Renal cortex interstitium (tissue), 15 donors: ENCODE data around the gene SLC25A3. TPM values are rescaled to one million over a fixed set of nuclear protein-coding genes. Genes with fewer than 3 reads are reported as not detected.
"Not testable (repeated sequence)": the region's sequence is repeated elsewhere in the genome, so short reads cannot be mapped to it uniquely, and the experiment has no call there.

ENCODE experiments used
- DNase-seq, 11 donors: peaks; one replicate each; pipeline ENCODE4 v3.0.0-alpha.2; 2013; ENCODE audit warnings: low read depth in 9 of 11, low spot score in 4 of 11; ENCODE audit errors: extremely low read depth in 1 of 11
- long read RNA-seq, 16 experiments: transcript quantifications; one replicate each; lab custom pipeline, GENCODE V29; 2026
- polyA plus RNA-seq, 3 donors: library from polyadenylated mRNA; unstranded; fragments of 120-200 nt; gene quantifications; one replicate each; pipeline ENCODE4 v1.2.1, GENCODE V29; 2013; ENCODE audit not compliant: insufficient read length in 3 of 3

SLC25A3 gene
- 100 to 1,000 TPM; 575 to 775 (median 658) TPM for polyA plus RNA-seq
- long read RNA-seq, donor 1, full-length matches to known transcripts, result 177 of 241 reads
- long read RNA-seq, donor 1, partial matches to known transcripts, result 59 of 241 reads
- long read RNA-seq, donor 1, other reads (novel, unspliced or antisense), result 5 of 241 reads
- long read RNA-seq, donor 2, full-length matches to known transcripts, result 196 of 297 reads
- long read RNA-seq, donor 2, partial matches to known transcripts, result 93 of 297 reads
- long read RNA-seq, donor 2, other reads (novel, unspliced or antisense), result 8 of 297 reads
- long read RNA-seq, donor 3, full-length matches to known transcripts, result 280 of 405 reads
- long read RNA-seq, donor 3, partial matches to known transcripts, result 99 of 405 reads
- long read RNA-seq, donor 3, other reads (novel, unspliced or antisense), result 26 of 405 reads
- long read RNA-seq, donor 4, full-length matches to known transcripts, result 190 of 252 reads
- long read RNA-seq, donor 4, partial matches to known transcripts, result 46 of 252 reads
- long read RNA-seq, donor 4, other reads (novel, unspliced or antisense), result 16 of 252 reads
- long read RNA-seq, donor 5, result 0 reads
- long read RNA-seq, donor 6, full-length matches to known transcripts, result 199 of 340 reads
- long read RNA-seq, donor 6, partial matches to known transcripts, result 131 of 340 reads
- long read RNA-seq, donor 6, other reads (novel, unspliced or antisense), result 10 of 340 reads
- long read RNA-seq, donor 7, full-length matches to known transcripts, result 267 of 397 reads
- long read RNA-seq, donor 7, partial matches to known transcripts, result 103 of 397 reads
- long read RNA-seq, donor 7, other reads (novel, unspliced or antisense), result 27 of 397 reads
- long read RNA-seq, donor 8, full-length matches to known transcripts, result 344 of 538 reads
- long read RNA-seq, donor 8, partial matches to known transcripts, result 158 of 538 reads
- long read RNA-seq, donor 8, other reads (novel, unspliced or antisense), result 36 of 538 reads
- long read RNA-seq, donor 9, full-length matches to known transcripts, result 194 of 285 reads
- long read RNA-seq, donor 9, partial matches to known transcripts, result 67 of 285 reads
- long read RNA-seq, donor 9, other reads (novel, unspliced or antisense), result 24 of 285 reads
- long read RNA-seq, donor 10, full-length matches to known transcripts, result 211 of 353 reads
- long read RNA-seq, donor 10, partial matches to known transcripts, result 121 of 353 reads
- long read RNA-seq, donor 10, other reads (novel, unspliced or antisense), result 21 of 353 reads
- long read RNA-seq, donor 11, full-length matches to known transcripts, result 114 of 159 reads
- long read RNA-seq, donor 11, partial matches to known transcripts, result 37 of 159 reads
- long read RNA-seq, donor 11, other reads (novel, unspliced or antisense), result 8 of 159 reads
- long read RNA-seq, donor 12, transcript SLC25A3-217 (8 exons, 1,351 nt), result major isoform, 52 of 137 reads
- long read RNA-seq, donor 12, transcript SLC25A3-210 (3 exons, 722 nt), result minor isoform, 17 of 137 reads
- long read RNA-seq, donor 12, transcript SLC25A3-207 (2 exons, 1,018 nt), result minor isoform, 17 of 137 reads
- long read RNA-seq, donor 12, partial matches to known transcripts, result 48 of 137 reads
- long read RNA-seq, donor 12, other reads (novel, unspliced or antisense), result 0 of 137 reads
- long read RNA-seq, donor 13, result 0 reads
- long read RNA-seq, donor 14, full-length matches to known transcripts, result 182 of 261 reads
- long read RNA-seq, donor 14, partial matches to known transcripts, result 60 of 261 reads
- long read RNA-seq, donor 14, other reads (novel, unspliced or antisense), result 19 of 261 reads
- long read RNA-seq, donor 15, transcript SLC25A3-201 (7 exons, 1,909 nt), result minor isoform, 19 of 151 reads
- long read RNA-seq, donor 15, transcript SLC25A3-217 (8 exons, 1,351 nt), result major isoform, 73 of 151 reads
- long read RNA-seq, donor 15, transcript SLC25A3-207 (2 exons, 1,018 nt), result minor isoform, 9 of 151 reads
- long read RNA-seq, donor 15, partial matches to known transcripts, result 39 of 151 reads
- long read RNA-seq, donor 15, other reads (novel, unspliced or antisense), result 6 of 151 reads
- long read RNA-seq, donor 16, full-length matches to known transcripts, result 422 of 582 reads
- long read RNA-seq, donor 16, partial matches to known transcripts, result 120 of 582 reads
- long read RNA-seq, donor 16, other reads (novel, unspliced or antisense), result 40 of 582 reads

DNA sequence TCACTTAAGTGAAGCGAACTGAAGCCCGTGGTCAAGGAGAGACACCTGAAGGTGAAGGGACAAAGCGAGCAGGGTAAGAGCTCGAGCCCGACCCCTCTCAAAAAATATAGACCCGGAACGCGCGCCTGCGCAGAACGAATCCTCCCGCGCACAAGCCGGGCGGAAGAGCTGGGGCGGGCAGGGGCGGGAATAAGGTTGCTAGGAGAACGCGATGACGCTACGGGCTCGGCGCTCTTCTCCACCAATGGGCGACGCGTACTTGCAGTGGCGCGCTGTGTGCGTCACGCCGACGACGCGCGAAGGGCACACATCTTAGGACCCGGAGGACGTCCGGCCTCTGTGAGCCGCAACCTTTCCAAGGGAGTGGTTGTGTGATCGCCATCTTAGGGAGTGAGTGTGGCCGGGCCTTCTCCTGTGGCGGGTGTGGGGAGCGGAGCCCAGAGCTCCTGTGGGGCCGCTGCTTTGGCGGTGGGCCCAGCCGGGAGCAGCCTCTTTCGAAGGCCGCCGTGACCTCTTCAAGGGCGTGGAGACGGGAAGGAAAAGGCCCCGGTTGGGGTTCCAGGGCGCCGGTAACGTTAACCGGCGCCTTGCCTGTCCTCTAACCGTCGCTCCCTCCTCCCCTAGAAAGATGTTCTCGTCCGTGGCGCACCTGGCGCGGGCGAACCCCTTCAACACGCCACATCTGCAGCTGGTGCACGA is at the start of gene SLC25A3:
TSS of gene SLC25A3 (plus strand) at position 336 of the 699 bp plus-strand sequence. CDS start at position 629, 293 bp downstream.
- peak; percentile 91 to 97 (median 96) for DNase-seq

DNA sequence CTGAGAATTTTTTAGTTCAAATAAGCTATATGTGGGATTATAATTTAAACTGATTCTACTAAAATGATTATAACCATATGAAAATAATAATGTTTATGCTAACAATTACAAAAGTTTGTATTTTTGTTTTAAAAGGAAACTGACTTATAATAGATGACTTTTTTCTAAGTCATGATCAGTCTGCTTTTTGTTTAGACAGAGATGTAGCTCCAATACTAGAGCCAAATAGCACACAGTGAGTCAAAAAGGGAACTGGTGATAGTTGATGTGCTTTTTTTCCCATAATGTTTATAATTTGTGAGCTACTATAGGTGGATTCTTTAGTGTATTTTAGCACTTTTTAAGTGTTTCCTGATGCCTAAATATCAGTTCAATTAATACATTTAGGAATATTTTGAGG is 49.8 kb upstream of the SLC25A3 start:
- DNase-seq, result no peak

GRCh38 chr12:98544751-98545150 is 48.7 kb upstream of the SLC25A3 start:
- no peak for DNase-seq

DNA sequence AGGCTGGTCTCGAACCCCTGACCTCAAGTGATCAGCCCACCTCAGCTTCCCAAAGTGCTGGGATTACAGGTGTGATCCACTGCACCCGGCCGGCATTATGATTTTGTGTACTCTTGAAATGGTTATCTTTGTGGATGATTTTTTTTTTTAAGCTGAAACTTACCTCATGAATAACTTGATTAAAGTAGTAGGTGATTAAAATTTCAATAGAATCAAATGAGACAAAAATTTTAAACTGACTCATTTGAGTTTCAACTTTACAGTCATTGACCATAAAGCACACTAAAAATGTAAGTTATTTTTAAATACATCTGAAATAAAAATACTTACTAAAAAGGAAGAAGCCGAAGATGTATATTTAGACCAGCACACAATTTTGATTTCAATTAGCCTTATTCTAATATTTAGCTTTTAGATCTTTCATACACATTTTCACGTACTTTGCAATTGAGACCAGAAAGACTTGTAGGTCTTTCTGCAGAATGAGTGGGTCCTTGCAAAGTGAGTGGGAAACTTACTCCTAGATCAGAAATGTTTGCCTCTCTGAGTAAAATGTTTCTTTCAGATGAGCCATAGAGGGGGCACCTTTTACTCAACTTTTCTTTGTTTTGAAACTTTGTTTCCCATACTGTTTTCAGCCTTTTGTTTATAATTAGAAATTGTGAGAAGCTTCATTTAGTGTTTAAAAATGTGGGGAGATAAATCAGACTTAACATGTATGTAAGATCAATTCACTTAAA is 43.9 kb upstream of the SLC25A3 start:
- DNase-seq, result no peak

DNA sequence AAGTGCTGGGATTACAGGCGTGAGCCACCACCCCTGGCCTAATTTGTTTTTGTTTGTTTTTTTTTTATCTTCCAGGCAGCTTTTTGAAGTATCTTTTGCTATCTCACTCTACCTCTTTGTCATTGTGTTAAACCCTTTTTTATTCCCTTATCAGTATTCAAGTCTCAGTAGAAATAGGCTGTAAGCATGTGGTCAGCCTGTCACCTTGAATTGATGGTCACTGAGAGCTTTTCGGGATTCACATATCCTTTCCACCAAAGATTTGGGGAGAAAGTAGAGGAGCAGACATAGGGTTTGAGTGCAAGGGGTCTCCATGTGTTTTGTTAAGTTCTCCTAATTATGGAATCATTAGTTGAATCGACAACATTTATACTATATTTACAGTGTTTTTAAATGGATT is 41.7 kb upstream of the SLC25A3 start:
- no peak for DNase-seq

DNA sequence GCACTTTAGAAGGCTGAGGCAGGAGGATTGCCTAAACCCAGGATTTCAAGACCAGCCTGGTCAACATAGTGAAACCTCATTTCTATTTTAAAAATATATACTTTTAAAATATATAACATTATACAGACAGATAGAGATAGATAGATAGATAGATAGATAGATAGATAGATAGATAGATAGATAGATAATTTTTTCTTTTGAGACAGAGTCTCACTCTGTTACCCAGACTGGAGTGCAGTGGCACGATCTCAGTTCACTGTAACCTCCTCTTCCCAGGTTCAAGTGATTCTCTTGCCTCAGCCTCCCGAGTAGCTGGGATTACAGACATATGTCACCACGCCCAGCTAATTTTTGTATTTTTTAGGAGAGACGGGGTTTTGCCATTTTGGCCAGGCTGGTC is 35.4 kb upstream of the SLC25A3 start:
- DNase-seq, result not testable (repeated sequence)

GRCh38 chr12:98559666-98560065 is 33.8 kb upstream of the SLC25A3 start:
- no peak for DNase-seq

GRCh38 chr12:98561846-98562245 is 31.6 kb upstream of the SLC25A3 start:
- no peak for DNase-seq

- no peak for DNase-seq
These were observed 21.5 kb upstream of the SLC25A3 start for GRCh38 chr12:98572010-98572409.

DNA sequence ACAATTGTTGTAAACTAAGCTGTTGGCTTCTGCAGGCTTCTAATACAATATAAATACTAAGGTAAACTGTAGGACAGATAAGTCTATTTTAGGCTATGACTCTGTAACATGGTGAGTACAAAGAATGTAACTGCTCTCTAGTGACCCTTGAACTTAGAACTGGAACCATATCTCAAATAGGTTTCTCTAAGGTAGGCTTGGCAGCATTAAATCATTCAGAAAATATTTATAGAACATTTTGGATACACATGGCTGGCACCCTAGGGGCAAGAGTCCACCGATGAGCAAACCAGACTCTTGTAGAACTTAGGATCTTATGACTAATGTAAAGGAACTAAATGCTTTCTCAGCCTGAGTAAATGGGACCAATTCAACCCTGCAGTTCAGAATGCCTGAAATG is 19.4 kb upstream of the SLC25A3 start:
- no peak for DNase-seq

DNA sequence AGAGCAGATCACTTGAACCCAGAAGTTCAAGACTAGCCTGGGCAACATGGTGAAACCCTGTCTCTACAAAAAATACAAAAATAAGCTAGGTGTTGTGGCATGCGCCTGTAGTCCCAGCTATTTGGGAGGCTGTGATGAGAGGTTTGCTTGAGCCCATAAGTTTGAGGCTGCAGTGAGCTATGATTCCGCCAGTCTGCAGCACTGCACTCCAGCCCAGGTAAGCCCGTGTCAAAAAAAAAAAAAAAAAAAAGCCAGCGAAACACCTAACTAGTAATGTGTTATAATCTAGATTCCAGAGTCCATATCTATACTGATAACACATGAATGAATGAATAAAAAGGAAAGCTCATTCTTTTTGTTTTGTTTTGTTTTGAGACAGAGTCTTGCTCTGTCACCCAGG is 18.5 kb upstream of the SLC25A3 start:
- no peak for DNase-seq

DNA sequence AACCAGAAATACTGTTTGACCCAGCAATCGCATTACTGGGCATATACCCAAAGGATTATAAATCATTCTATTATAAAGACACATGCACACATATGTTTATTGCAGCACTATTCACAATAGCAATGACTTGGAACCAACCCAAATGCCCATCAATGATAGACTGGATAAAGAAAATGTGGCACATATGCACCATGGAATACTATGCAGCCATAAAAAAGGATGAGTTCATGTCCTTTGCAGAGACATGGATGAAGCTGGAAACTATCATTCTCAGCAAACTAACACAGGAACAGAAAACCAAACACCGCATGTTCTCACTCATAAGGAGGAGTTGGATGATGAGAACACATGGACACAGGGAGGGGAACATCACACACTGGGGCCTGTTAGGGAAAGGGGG is 16.7 kb upstream of the SLC25A3 start:
- not testable (repeated sequence) for DNase-seq

DNA sequence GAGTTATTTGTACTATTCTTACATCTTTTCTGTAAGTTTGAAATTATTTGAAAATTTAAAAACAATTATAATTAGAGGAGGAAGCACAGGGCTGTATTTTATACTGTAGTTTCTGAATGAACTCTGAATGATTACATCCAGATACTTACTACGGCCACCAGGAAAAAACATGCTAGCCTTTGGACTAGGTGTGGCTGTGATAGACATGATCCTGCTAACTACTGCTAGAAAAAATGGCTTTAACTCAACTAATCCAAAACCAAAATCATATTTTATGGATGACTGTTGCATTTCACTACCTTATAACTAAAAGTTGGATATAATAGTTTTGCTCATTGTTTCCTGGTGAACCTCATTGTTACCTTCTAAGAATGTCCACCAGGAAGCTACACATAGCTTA is 15.1 kb upstream of the SLC25A3 start:
- DNase-seq, result no peak

- no peak for DNase-seq
These were observed 14.7 kb upstream of the SLC25A3 start for GRCh38 chr12:98578821-98579220.

GRCh38 chr12:98579347-98579746 is 14.1 kb upstream of the SLC25A3 start:
- DNase-seq, result no peak

DNA sequence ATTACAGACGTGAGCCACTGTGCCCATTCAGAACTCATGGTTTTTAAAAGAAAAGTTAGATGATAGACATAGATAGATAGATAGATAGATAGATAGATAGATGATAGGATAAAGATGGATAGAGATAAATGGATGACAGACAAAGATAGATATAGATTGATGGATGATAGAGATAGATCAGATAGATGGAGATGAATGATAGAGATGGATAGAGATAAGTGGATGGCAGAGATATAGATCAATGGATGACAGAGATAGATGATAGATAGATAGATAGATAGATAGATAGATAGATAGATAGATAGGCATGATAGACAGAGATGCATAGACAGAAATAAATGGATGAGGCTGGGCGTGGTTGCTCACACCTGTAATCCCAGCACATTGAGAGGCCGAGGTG is 13.7 kb upstream of the SLC25A3 start:
- DNase-seq, result no peak
